GM11168 (cell line): ENCODE measurements around the gene PDZK1.
"Not testable (repeated sequence)": the region's sequence is repeated elsewhere in the genome, so short reads cannot be mapped to it uniquely, and the experiment has no call there.

Source experiments
- in situ Hi-C: fragments of 300-500 bp; cut with MboI; formaldehyde crosslinking; loops from one replicate; pipeline ENCODE4 v1.12.0; 2022; ENCODE audit warnings: low sequenced_read_pairs; ENCODE audit not compliant: unreplicated experiment

Gene PDZK1

DNA sequence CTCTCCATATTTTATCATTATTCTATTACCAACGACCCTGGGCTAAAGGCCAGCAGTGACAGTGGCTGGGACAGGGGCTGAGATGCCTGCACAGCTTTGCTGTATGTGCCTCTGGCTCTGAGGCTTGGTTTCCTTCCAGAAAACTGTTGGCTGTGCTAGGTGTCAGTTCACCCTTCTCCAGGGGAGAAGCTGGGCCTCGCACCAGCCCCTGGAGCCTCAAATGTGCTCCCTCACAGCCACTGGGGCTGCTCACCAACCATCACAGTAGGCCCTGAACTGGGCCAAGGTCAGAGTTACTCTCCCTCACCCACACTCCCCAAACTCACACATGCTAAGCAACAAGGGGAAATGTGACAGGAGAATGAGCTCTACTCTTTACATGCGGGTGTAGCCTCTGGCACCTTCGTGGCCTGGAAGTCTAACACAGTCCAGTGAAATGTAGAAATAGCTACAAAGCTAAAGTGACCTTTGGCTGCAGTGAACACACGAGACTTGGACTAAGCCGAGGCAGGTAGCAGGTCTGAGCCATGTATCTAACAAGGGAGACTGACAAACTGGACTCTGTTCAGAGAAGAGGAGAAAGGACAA is 7.5 kb upstream of the PDZK1 start:
- in situ Hi-C loops, result no loop called here

GRCh38 chr1:145711213-145711651 is 4.1 kb upstream of the PDZK1 start:
- in situ Hi-C loops, result no loop called here

DNA sequence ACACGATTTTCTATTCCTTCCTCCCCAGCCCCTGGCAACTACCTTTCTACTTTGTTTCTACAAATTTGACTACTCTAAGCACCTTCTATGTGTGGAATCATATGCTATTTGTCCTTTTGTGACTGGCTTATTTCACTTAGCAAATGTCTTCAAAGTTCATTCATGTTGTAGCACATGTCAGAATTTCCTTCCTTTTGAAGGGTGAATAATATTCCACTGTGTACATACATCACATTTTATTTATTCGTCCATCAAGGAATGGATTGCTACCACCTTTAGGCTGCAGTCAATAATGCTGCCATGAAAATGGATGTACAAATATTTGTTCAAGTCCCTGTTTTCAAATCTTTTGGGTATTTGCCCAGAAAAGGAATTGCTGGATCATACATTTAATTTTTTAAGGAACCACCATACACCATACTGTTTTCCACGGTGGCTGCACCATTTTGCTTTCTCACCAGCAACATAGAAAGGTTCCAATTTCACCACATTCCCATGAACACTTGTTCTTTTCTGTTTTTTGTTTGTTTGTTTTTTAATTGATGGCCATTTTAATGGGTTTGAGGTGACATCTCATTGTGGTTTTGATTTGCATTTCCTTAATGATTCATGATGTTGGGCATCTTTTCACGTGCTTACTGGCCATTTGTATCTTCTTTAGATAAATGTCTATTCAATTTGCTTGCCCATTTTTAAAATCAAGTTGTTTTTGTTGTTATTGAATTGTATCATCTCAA is 3.3 kb upstream of the PDZK1 start:
- in situ Hi-C loops, result no loop called here

GRCh38 chr1:145708063-145708462 is 895 bp upstream of the PDZK1 start:
- in situ Hi-C loops, result no loop called here

DNA sequence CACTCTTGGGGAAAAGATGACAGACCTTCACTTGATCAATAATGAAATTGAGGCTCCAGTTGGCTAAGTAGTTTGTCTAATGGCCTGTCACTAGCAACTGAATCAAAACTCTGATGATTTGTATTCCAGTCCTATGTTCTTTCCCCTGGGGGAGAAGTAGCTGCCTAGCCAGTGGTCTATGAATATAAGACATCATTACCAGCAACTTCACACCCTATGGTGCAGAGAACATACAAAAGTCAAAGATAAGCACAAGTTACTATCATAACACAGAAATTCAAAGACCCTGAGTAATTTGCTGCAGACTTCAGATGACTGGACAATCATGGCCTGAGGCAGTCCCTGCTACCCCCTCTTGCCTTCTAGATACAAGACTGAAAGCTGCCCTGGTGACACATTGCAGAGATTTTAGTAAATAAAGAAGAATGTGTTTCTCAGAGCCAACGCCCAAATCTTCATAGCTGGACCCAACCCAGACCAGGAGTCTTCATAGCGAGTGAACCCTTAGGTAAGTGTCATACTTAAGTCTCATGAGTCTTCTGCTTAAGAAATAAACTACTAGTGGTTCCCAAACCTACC is 993 bp downstream of the PDZK1 start:
- in situ Hi-C loops, result no loop called here

GRCh38 chr1:145705622-145706021 is 1.5 kb downstream of the PDZK1 start:
- in situ Hi-C loops, result no loop called here

GRCh38 chr1:145702826-145703225 is 4.3 kb downstream of the PDZK1 start:
- in situ Hi-C loops, result no loop called here

- in situ Hi-C loops, result no loop called here
These were observed 5.1 kb downstream of the PDZK1 start for GRCh38 chr1:145702052-145702451.

- in situ Hi-C loops, result no loop called here
These were observed 5.8 kb downstream of the PDZK1 start for GRCh38 chr1:145701306-145701862.

GRCh38 chr1:145696630-145696960 is 10.6 kb downstream of the PDZK1 start:
- in situ Hi-C loops, result no loop called here

DNA sequence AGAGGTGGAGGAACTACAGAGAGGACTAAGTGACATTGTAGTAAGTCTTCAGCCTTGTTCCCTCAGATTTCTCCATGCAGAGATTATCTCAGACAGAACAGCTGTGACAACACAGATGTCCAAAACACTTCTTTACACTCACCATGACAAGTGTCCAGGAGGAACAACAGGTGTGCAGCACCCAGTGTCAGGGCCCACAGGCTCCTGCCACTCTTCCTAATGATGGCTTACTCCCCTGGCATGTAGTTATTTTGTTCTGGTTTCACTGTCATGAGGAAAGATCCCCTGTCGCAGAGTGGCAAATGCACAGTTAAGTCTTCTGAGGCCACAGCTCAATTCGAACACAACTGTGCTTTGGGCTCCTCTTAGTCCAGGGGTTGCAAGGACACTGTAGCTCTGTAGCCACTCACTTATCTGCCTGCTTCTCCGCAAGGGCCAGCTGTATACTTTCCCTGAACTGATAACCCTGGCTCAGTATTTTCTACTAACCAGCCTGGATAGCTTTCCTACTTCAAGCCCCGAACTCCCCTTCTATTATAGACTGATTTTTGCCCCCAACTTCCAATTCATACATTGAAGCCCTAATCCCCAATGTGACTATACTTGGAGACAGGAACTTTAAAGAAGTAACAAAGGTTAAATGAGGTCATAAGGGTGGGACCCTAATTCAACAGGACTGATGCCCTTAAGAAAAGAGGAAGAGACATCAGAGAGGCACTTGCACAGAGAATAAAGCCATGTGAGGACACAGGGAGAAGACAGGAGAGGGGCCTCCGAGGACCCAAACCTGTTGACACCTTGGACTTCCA is 11.1 kb downstream of the PDZK1 start:
- in situ Hi-C loops, result no loop called here

- in situ Hi-C loops, result no loop called here
These were observed 14.3 kb downstream of the PDZK1 start for GRCh38 chr1:145692785-145693443.

DNA sequence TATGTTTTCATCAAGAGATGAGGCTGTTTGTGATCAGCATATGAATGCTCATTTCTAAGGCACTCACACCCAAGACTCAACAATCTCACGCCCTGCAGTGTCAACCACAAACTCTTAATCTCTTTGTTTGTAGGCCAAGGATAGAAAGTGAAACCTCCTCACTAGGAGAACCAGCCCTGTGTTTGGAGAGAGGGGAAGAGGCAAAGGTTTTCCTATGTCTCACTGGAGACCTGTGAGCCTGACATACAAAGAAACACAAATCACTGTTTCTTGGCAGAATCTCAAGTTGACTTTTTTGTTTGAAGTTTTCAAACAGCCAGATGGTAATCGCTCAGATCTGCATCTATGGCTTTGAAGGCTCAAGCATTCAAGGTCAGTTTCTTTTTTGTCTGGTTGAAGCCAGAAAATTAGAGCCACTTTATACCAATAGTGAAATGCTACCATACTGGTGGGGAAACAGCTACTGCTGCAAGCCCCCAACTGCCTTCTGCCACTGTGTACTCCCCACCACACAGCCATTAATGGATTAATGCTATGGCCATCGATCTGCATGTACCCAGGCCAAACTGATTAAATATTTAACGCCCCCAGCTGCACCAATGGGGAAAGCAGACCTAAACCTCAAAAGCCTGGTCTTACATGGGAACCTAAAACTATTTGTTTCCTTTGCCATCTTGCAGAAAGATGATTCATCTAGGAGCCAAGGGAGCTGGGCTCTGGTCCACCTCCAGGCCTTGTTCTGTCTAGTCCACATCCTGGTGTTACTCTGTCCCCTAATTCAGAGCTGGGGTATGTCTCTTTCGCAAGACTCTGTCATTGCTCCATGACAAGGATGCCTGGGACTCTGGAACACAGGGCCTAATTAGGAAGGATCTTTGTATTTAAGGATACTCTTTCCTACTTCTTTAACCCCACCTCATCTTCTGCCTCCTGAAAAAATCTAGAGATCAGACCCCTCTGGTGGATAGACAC is 16.3 kb downstream of the PDZK1 start:
- in situ Hi-C loops, result no loop called here

- in situ Hi-C loops, result no loop called here
These were observed 17.2 kb downstream of the PDZK1 start for GRCh38 chr1:145689922-145690321.

- in situ Hi-C loops, result no loop called here
These were observed 18.2 kb downstream of the PDZK1 start for GRCh38 chr1:145688924-145689323.

DNA sequence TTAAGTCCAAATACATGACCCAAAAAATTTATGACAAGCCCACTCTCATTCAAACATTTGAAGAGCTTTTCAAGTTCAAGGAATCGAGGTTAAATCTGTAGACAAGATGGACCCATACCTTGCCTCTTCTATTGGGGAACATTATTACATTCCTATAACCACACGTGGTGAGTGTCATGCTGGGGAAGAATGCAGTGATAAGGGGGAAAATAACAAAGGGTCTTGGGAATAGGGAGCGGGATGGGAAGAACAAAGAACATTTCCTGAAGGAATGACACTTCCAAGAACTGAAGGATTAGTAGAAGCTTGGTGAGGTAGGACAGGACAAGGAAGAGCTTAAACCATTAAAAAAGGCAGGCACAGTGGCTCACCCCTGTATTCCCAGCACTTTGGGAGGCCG is 18.8 kb downstream of the PDZK1 start:
- in situ Hi-C loops, result no loop called here

DNA sequence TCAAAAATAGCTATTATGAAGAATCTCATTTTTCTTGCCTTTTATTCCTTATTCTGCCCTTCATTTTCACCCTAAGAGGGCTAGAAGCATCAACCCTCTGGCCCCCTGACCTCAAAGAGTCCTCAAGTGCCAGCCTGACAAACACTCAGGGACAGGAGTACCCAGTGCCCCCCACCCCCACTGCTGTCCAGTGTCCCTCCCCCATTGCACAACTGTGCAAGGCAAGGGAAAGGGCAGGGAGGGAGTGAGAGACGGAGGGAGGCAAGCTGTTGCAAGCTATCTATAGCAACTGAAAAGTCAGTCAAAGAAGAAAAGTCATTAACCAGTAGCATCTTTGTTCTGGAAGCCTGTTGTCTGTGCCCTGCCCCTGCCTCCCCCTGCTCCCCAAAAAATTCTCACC is 21.1 kb downstream of the PDZK1 start:
- in situ Hi-C loops, result not testable (repeated sequence)

DNA sequence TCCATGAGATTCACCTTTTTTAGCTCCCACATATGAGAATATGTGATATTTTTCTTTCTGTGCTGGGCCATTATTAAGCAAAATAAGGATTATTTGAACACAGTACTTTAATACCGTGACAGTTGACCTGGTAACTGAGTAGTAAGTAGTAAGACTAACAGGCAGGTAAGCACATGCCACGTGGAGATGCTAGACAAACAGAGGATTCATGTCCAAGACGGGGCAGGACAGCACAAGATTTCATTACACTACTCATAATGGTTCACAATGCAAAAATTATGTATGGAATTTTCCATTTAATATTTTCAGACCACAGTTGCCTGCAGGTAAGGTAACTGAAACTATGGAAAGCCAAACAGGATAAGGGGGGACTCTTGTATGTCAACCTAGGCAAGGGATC is 22.3 kb downstream of the PDZK1 start:
- in situ Hi-C loops, result not testable (repeated sequence)

DNA sequence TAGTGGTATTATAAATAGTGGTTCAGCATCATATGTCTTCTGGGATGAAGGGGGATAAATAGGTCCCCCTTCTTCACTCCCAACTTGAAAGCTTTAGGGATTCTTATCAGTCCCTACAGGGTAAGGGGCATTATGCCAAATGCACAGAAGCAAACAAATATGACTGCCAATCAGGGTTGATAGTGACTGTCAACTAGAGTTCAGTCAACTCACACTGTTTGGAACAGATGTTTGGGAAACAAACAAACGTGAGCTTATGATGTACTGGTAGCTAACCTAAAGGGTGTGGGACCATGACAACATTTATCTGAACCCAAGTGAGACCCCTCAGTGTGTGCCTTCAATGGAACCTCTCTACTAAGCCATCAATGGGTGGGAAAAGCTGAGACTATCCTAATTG is 34.0 kb downstream of the PDZK1 start:
- in situ Hi-C loops, result not testable (repeated sequence)
